NCI-H524 (cell line): ENCODE measurements around the gene WDR64.
A peak's percentile ranks its signal among the peaks of the same experiment; 100 is the strongest.

ENCODE experiments used
- DNase-seq, 2 experiments: peaks; one replicate each; lab custom pipeline; 2025; lab: John Stamatoyannopoulos, UW

WDR64 gene

DNA sequence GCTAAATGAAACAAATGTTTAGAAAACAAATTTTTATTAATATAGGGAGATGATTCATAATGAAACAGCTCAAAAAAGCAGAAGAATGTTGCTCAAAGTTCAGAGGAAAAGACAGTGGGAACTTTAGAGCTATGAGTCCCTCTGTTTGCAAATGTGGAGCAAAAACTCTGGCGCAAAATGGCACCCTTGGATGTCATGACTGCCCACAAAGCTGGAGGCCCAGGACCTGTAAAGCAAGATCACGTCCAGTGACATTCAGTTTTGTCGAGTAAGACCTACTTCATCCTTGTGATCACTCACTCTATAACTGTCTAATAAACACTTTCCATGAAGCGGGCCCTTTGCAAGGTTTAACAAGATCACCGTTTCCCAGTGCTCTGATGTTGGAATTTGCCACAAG lies 186.8 kb downstream of the WDR64 start:
- no peak for DNase-seq

GRCh38 chr1:241839369-241839979 lies 187.4 kb downstream of the WDR64 start:
- DNase-seq, result no peak

DNA sequence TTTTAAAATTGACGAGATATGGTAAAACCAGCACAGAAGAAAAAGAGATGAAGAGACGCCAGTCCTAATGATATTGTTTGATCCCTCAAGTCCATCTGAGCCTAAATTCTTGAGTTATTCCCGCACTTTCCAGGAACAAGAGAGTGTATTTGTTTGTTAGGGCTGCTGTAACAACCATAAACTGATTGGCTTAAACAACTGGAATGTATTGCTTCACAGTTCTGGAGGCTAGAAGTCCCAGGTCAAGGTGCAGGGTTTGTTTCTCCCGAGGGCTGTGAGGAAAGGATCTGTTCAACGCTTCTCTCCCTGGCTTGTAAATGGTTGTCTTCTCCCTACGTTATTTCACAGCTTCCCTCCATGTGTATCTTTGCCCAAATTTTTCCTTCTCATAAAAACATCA lies 188.1 kb downstream of the WDR64 start:
- DNase-seq, result no peak

GRCh38 chr1:241841691-241842090 lies 189.6 kb downstream of the WDR64 start:
- DNase-seq, result peak in 1 of 2 experiments; percentile 2

GRCh38 chr1:241842565-241842964 lies 190.5 kb downstream of the WDR64 start:
- no peak for DNase-seq

GRCh38 chr1:241844593-241844992 lies 192.5 kb downstream of the WDR64 start:
- no peak for DNase-seq

- DNase-seq, result no peak
Observed at GRCh38 chr1:241846375-241846774, 194.3 kb downstream of the WDR64 start.

- DNase-seq, result no peak
Observed at GRCh38 chr1:241846862-241847539, 194.9 kb downstream of the WDR64 start.

GRCh38 chr1:241847540-241847795 lies 195.4 kb downstream of the WDR64 start:
- no peak for DNase-seq

DNA sequence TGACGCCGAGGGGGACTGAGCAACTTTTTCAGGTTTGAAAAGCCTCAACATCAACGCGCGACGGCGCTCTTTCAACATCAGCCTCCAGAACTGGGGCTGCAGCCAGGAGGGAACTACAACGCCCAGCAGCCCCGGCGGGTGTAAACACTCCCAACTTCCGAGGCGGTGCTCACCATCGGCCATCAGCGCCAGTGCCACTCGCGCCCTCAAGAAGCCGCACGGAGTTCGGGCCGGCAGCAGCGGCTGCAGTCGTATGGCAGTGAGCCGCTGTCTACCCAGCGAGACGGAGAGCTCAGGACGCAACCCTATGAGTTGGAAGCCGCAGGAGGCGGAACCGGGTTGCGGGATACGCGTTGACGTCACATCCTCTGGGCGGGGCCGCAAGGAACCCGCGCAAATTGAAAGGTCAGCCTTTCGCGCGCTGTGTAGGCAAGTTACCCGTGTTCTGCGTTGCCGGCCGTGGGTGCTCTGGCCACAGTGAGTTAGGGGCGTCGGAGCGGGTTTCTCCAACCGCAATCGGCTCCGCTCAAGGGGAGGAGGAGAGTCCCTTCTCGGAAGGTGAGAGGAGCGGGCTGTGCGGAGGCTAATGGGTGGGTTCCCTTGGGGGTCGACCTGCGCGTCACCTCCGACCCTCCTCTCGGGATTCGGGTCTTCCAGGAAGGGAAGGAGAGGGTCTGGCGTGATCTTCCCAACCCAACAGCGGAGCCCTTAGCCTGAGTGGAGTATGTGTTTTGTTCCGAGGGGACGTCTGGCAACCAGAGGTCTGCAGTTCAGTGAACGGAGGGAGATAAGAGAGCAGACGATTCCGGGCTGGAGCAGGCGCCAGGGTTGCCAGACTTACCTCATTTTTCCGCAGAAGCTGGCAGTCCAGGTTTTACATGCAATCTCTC lies 196.0 kb downstream of the WDR64 start, which contains the start of gene EXO1:
Gene EXO1 (plus strand): TSS at position 409 of the 890 bp plus-strand sequence. CDS start 2,222 bp downstream, outside the sequence.
- DNase-seq, result peak; percentile 87 to 88

- peak in 1 of 2 experiments; percentile 11 for DNase-seq
Observed at GRCh38 chr1:241848686-241849344, 196.7 kb downstream of the WDR64 start.

DNA sequence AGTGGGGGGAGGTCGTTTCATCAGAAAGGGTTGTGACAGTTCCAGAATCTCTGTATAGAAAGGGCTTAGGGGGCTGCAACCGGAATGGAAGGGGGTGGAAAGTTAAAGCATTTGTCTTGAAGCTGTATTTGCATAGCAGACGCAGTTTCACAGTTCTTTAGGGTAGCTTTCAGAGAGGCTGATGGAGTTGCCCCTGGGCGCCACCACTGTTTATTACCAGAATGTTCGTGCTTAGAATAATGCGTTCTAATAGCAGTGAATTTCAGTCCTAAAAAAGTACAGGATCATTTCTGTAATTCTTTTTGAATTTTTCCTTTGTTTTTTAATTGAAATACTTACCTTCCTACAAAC lies 197.2 kb downstream of the WDR64 start:
- DNase-seq, result no peak
